GM21528 (cell line): ENCODE data around the gene GRIK2.

Source experiments
- ATAC-seq: cut with Tn5 transposase; IDR thresholded peaks from one replicate; pipeline ENCODE4 v1.9.1; 2021; ENCODE audit warnings: mild to moderate bottlenecking, moderate library complexity; ENCODE audit not compliant: unreplicated experiment, low FRiP score

GRIK2 gene

GRCh38 chr6:101840100-101840499 lies 446.6 kb downstream of the GRIK2 start:
- no peak for ATAC-seq

DNA sequence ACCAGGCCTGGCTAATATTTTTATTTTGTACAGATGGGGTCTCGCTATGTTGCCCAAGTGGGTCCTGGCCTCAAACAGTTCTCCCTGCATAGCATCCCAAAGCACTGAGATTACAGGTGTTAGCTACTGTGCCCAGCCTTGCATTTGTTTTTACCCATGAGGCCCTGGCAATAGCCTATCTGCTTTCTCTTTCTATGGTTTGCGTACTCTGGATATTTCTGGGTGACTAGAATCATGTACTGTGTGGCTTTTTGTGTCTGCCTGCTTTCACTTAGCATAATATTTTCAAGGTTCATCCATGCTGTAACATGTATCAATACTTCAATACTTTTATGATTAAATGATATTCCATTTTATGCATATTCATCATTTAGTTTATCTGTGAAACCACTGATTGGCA lies 451.7 kb downstream of the GRIK2 start:
- ATAC-seq = no peak

DNA sequence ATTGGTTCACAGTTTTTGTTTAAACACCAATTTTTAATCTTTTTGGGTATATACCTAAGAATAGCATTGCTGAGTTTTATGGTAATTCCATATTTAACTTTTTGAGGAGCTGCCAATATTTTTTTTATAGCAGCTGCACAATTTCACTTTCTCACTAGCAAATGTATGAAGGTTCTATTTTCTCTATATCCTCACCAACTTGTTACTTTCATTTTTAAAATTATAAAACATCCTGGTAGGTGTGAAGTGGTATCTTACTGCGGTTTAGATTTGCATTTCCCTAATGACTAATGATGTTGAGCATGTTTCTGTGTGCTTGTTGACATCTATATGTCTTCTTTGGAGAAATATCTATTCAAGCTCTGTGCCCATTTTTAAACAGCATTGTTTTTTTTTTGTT lies 452.1 kb downstream of the GRIK2 start:
- ATAC-seq = peak; percentile 57

DNA sequence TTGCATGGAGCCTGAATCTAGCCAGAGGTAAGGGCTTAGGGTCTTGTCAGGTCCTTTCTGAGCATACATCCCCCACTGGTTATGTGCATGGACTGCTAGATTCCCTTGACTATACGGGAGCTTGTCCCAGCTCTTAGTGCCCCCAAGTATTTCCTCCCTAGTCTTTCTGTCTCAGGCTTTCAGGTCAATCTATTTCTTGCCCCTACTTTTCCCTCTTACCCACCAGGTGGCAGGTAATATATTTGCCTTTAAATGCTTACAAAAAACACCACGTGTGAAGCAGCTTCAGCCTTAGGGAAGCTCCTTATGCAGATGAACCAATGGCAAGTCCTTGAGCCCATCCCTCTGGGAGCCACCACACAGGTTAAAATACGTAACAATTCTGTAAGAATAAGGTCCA lies 454.2 kb downstream of the GRIK2 start:
- no peak for ATAC-seq

- no peak for ATAC-seq
Observed at GRCh38 chr6:101851911-101852310, 458.4 kb downstream of the GRIK2 start.

GRCh38 chr6:101853231-101854085 lies 459.9 kb downstream of the GRIK2 start:
- no peak for ATAC-seq

GRCh38 chr6:101876431-101876830 lies 482.9 kb downstream of the GRIK2 start:
- no peak for ATAC-seq

GRCh38 chr6:101878554-101879276 lies 485.2 kb downstream of the GRIK2 start:
- ATAC-seq = no peak

- ATAC-seq = no peak
Observed at GRCh38 chr6:101879782-101880181, 486.3 kb downstream of the GRIK2 start.

- ATAC-seq = no peak
Observed at GRCh38 chr6:101883505-101883904, 490.0 kb downstream of the GRIK2 start.

- ATAC-seq = no peak
Observed at GRCh38 chr6:101887532-101887931, 494.0 kb downstream of the GRIK2 start.

- ATAC-seq = no peak
Observed at GRCh38 chr6:101907356-101908217, 514.1 kb downstream of the GRIK2 start.

- ATAC-seq = no peak
Observed at GRCh38 chr6:101909366-101909765, 515.9 kb downstream of the GRIK2 start.

DNA sequence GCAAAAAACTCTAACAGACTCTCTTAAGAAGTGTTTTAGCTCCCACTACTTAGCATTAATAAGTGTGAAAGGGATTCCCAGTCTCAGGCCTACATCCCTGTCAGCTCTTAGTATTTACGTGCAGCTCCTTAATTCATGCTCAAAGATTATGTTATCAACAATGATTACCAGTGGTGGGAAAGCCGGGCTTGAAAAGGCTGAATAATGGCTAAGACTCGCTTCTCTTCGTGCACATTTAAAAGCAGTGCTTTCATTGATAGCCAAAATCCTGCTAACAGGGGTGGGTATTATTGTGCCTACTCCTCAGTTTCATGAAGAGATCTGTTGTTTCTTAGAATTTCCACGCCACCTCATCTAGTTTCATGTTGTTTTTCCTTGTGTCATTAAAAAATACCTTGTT lies 518.8 kb downstream of the GRIK2 start:
- no peak for ATAC-seq

GRCh38 chr6:101918471-101918870 lies 525.0 kb downstream of the GRIK2 start:
- no peak for ATAC-seq

GRCh38 chr6:101921829-101922450 lies 528.4 kb downstream of the GRIK2 start:
- no peak for ATAC-seq

GRCh38 chr6:101926149-101926925 lies 532.8 kb downstream of the GRIK2 start:
- no peak for ATAC-seq

- no peak for ATAC-seq
Observed at GRCh38 chr6:101931766-101932165, 538.3 kb downstream of the GRIK2 start.

GRCh38 chr6:101932704-101933103 lies 539.2 kb downstream of the GRIK2 start:
- ATAC-seq = no peak

DNA sequence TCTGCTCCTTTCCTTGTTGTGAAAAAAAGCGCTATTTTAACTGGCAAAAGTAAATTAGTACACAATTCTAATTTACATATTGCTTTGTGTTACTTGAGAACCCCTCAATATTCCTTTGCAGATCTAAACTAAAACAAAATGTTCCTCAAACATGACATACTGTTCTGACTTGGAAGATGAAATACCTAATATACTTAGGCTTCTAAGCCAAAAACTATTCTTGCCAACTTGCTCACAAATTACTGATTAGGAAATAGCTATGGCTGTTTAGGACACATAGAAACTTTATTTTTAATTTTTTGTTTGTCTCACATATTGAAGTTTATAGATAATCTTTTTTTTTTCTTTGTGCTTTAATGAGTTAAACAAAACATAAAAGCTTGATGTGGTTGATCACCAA lies 542.2 kb downstream of the GRIK2 start:
- ATAC-seq = no peak
